Tibial nerve (tissue), 4 donors: ENCODE measurements around the gene NOC4L. TPM values are rescaled to one million over a fixed set of nuclear protein-coding genes. Genes with fewer than 3 reads are reported as not detected.

Source experiments
- DNase-seq, 2 donors: peaks; one replicate each; pipeline ENCODE4 v3.0.0-alpha.2; 2019; ENCODE audit warnings: low spot score in 2 of 2
- H3K27ac ChIP-seq, 4 donors: fragments of 200-600 bp; sonication (generic) in 3 of 4; one replicate each; pipeline ENCODE4 v1.5.1; 2017 to 2019; ENCODE audit warnings: mild to moderate bottlenecking in 1 of 4
- H3K27me3 ChIP-seq, 2 donors: fragments of 200-600 bp; sonication (generic) in 1 of 2; one replicate each; pipeline versions ENCODE4 v1.5.1 to v1.6.0; 2017 to 2019
- H3K36me3 ChIP-seq, 3 donors: fragments of 200-600 bp; sonication (generic); one replicate each; pipeline ENCODE4 v1.5.1; 2018 to 2019
- H3K4me1 ChIP-seq, 4 donors: fragments of 200-600 bp; sonication (generic) in 3 of 4; one replicate each; pipeline ENCODE4 v1.5.1; 2017 to 2019
- H3K4me3 ChIP-seq, 4 donors: fragments of 200-600 bp; sonication (generic) in 3 of 4; one replicate each; pipeline ENCODE4 v1.5.1; 2017 to 2019; ENCODE audit warnings: mild to moderate bottlenecking in 1 of 4, moderate library complexity in 1 of 4
- H3K9me3 ChIP-seq, 4 donors: fragments of 200-600 bp; sonication (generic) in 3 of 4; one replicate each; pipeline ENCODE4 v1.5.1; 2017 to 2019
- EP300 ChIP-seq, 2 donors: sonication (generic); formaldehyde crosslinking; IDR thresholded peaks; one replicate each; pipeline ENCODE4 v1.6.1; 2017; ENCODE audit warnings: antibody characterized with exemption in 2 of 2, mild to moderate bottlenecking in 1 of 2
- POLR2A ChIP-seq, 2 donors: fragments of 450-650 bp; IDR thresholded peaks; one replicate each; pipeline ENCODE4 v1.6.1; 2017; ENCODE audit warnings: antibody characterized with exemption in 2 of 2, mild to moderate bottlenecking in 2 of 2, moderate library complexity in 2 of 2
- WGBS, 2 donors: methylation state at CpG; one replicate each; pipeline ENCODE4 v1.1.5; 2018; 5-methylcytosine and 5-hydroxymethylcytosine counted together
- total RNA-seq, 4 donors: library from RNA; depleted of rRNA; stranded (reverse); fragments of >200 nt; gene quantifications; one replicate each; pipeline ENCODE4 v1.1.0, GENCODE V29; 2016
- TF ChIP-seq, protein P1 (sequence below), 5 experiments: fragments of 200-600 bp in 3 of 5; fragments of 450-650 bp in 2 of 5; sonication (generic) in 3 of 5; IDR thresholded peaks; one replicate each; pipeline ENCODE4 v1.5.1; 2016 to 2019; ENCODE audit warnings: antibody characterized with exemption in 5 of 5, mild to moderate bottlenecking in 3 of 5, moderate library complexity in 2 of 5

NOC4L gene
- total RNA-seq, 4 donors from 2014 or later: 8.2 to 24.9 (median 17.0) TPM

DNA sequence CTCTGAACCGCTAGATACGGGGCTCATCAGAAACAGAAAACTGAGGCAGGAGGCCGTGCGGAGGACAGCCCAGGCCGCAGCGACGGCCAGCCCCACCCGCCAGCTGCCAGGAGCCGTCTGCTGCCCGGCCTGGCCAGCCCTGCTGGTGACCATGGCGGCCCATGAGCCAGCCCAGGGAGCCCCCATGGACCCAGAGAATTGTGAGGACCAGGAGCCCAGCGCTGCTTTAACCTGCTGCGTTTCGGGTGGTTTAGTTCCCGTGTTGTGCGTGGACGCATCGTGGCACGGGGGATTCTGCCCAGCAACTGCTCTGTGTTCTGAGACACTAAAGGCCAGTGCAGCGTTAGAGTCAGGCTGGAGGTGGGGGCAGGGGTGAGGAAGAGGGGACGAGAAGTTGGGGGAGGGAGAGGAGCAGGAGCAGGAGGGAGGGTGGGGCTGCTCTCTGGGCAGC, 44.2 kb downstream of the NOC4L start:
- no peak for DNase-seq
- WGBS, 2 donors: 75 to 77% methylated on average over 11 to 14 of the region's 21 CpGs
- Histone ChIP-seq H3K27ac (no peak overlapping the region), H3K9me3 (peaks cover 0 to 27% (median 0%) of the 10 kb centered on the region in 4 donors), H3K27me3 (peaks cover 0 to 9% of the 10 kb centered on the region in 2 donors), H3K4me3 (no peak overlapping the region), H3K36me3 (no peaks in the 10 kb centered on the region), H3K4me1 (peaks cover 0 to 21% (median 7%) of the 10 kb centered on the region in 4 donors)
- TF ChIP-seq POLR2A (IDR thresholded peaks at IDR 0.05) (no peak), EP300 (IDR thresholded peaks at IDR 0.05) (no peak)
- TF ChIP-seq, protein P1, sequence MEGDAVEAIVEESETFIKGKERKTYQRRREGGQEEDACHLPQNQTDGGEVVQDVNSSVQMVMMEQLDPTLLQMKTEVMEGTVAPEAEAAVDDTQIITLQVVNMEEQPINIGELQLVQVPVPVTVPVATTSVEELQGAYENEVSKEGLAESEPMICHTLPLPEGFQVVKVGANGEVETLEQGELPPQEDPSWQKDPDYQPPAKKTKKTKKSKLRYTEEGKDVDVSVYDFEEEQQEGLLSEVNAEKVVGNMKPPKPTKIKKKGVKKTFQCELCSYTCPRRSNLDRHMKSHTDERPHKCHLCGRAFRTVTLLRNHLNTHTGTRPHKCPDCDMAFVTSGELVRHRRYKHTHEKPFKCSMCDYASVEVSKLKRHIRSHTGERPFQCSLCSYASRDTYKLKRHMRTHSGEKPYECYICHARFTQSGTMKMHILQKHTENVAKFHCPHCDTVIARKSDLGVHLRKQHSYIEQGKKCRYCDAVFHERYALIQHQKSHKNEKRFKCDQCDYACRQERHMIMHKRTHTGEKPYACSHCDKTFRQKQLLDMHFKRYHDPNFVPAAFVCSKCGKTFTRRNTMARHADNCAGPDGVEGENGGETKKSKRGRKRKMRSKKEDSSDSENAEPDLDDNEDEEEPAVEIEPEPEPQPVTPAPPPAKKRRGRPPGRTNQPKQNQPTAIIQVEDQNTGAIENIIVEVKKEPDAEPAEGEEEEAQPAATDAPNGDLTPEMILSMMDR (IDR thresholded peaks at IDR 0.05): no peak

DNA sequence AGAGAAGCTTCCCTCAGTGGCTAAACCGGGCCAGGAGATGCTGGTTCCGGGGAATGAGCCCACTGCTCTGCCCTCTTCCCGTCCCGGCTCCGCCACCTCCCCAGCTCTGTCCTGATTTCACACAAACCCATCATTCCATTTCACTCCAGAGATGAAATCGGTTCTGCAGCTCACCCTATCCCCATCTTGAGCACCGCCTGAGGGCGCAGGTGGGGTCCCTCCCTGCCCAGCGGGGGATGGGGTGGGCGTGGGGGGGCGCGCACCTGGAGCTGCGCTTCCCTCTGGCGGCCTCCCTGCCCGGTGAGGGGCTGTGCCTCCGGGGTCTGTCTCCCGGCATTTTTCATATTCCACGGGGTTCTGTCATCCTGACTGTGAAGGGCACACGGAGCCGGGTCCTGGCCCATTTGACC, 44.7 kb downstream of the NOC4L start:
- H3K9me3 ChIP-seq: peaks cover 0 to 31% (median 0%) of the 10 kb centered on the region in 4 donors
- H3K27ac ChIP-seq: peak overlapping the region; percentile 64 to 65 (median 65)
- H3K4me1 ChIP-seq: peaks cover 0 to 21% (median 7%) of the 10 kb centered on the region in 4 donors
- peak overlapping the region; percentile 40 to 58 (median 51) for H3K4me3 ChIP-seq
- peaks cover 0 to 10% of the 10 kb centered on the region in 2 donors for H3K27me3 ChIP-seq
- no peaks in the 10 kb centered on the region for H3K36me3 ChIP-seq
- no peak for TF ChIP-seq POLR2A (IDR thresholded peaks at IDR 0.05)
- TF ChIP-seq, protein P1 (IDR thresholded peaks at IDR 0.05): no peak
- TF ChIP-seq EP300 (IDR thresholded peaks at IDR 0.05): no peak
- no peak for DNase-seq
- 16 to 18% methylated on average over 15 to 19 of the region's 20 CpGs for WGBS, 2 donors

DNA sequence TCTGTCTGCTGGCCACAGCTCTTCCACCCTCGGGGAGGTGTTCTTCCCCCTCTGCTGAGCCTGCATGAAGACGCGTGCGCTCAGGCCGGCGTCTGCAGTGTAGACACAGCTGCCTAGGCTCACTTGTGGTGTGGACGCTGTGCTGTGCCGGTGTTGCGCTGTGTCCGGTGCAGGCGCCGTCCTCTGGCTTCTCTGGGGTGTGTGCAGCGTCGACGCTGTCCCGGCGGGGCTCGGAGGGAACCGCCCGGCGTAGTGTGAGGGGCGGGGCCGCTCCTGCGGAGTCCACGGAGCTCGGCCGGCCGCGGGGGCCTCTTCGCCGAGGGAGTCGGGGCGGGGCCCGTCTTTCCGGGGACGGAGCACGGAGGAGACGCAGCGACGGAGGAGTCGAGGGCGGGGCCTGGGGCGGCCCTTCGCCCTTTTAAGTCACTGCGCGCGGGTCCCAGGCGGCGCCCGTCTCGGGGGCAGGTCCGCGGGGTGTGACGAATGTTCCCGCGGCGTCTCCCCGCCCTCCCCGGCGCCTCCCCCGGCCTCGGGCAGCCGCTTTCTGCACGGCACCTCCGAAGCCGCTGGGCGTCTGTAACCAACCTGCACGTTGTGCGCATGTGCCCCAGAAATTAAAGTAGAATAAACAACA, 45.2 kb downstream of the NOC4L start:
- H3K4me3 ChIP-seq: peak overlapping the region; percentile 40 to 58 (median 51)
- TF ChIP-seq, protein P1 (IDR thresholded peaks at IDR 0.05): peak in 1 of 5 experiments; percentile 23
- peak; percentile 39 to 61 for TF ChIP-seq EP300 (IDR thresholded peaks at IDR 0.05)
- peak in 1 of 2 donors; percentile 53 for TF ChIP-seq POLR2A (IDR thresholded peaks at IDR 0.05)
- H3K27me3 ChIP-seq: peaks cover 0 to 16% of the 10 kb centered on the region in 2 donors
- H3K27ac ChIP-seq: peak overlapping the region; percentile 64 to 65 (median 65)
- H3K36me3 ChIP-seq: no peaks in the 10 kb centered on the region
- WGBS, 2 donors: 1% methylated on average over 34 to 44 of the region's 69 CpGs
- peaks cover 0 to 21% (median 7%) of the 10 kb centered on the region in 4 donors for H3K4me1 ChIP-seq
- peak; percentile 60 to 61 for DNase-seq
- H3K9me3 ChIP-seq: peaks cover 0 to 37% (median 0%) of the 10 kb centered on the region in 4 donors

DNA sequence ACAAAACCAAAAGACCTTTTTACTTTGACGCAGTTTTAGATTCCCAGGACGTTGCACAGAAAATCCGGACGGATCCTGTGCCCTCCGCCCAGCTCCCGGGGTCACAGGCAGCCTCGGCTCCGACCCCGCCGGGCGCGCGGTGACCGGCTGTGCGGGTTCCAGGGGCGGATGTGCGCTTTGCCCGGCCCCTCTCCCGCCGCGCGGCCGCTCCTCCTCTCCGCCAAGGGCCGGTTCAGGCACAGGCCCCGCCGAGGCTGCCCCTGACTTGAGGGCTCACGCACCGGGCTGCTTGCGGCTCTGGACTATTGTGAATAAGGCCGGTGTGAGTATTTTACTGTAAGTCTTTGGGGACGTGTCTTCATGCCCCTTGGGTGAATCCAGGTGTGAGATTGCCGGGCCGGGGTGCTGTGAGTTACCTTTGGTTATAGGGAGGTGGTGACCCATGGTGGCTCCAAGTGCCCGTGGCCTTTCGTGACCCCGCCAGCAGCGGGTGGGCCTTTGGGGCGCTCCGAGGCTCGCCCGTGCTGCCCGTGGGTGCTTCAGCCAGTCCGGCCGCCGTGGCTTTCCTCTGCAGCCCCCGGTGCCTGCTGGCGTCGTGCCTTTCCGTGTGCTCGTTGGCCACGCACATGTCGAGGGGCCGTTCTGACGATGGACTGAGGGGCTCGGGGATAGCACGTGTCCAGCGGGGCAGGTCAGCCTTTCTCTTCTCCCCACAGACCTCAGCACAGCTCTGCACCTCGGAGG, 45.9 kb downstream of the NOC4L start:
- TF ChIP-seq, protein P1 (IDR thresholded peaks at IDR 0.05): peak in 1 of 5 experiments; percentile 2
- TF ChIP-seq POLR2A (IDR thresholded peaks at IDR 0.05): no peak
- H3K4me1 ChIP-seq: peaks cover 0 to 21% (median 7%) of the 10 kb centered on the region in 4 donors
- peak overlapping the region in 3 of 4 donors; percentile 54 to 65 (median 65) for H3K27ac ChIP-seq
- H3K4me3 ChIP-seq: peak overlapping the region; percentile 40 to 58 (median 51)
- H3K27me3 ChIP-seq: peaks cover 0 to 17% of the 10 kb centered on the region in 2 donors
- H3K36me3 ChIP-seq: no peaks in the 10 kb centered on the region
- H3K9me3 ChIP-seq: peaks cover 0 to 37% (median 0%) of the 10 kb centered on the region in 4 donors
- no peak for DNase-seq
- 46 to 58% methylated on average over 38 to 49 of the region's 59 CpGs for WGBS, 2 donors
